Measurements from ENCODE around the gene USP17L25. TPM values are rescaled to one million over a fixed set of nuclear protein-coding genes. Genes with fewer than 3 reads are reported as not detected.
"Not testable (repeated sequence)": the region's sequence is repeated elsewhere in the genome, so short reads cannot be mapped to it uniquely, and the experiment has no call there.

USP17L25 gene, protein sequence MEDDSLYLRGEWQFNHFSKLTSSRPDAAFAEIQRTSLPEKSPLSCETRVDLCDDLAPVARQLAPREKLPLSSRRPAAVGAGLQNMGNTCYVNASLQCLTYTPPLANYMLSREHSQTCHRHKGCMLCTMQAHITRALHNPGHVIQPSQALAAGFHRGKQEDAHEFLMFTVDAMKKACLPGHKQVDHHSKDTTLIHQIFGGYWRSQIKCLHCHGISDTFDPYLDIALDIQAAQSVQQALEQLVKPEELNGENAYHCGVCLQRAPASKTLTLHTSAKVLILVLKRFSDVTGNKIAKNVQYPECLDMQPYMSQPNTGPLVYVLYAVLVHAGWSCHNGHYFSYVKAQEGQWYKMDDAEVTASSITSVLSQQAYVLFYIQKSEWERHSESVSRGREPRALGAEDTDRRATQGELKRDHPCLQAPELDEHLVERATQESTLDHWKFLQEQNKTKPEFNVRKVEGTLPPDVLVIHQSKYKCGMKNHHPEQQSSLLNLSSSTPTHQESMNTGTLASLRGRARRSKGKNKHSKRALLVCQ
- total RNA-seq = not detected

DNA sequence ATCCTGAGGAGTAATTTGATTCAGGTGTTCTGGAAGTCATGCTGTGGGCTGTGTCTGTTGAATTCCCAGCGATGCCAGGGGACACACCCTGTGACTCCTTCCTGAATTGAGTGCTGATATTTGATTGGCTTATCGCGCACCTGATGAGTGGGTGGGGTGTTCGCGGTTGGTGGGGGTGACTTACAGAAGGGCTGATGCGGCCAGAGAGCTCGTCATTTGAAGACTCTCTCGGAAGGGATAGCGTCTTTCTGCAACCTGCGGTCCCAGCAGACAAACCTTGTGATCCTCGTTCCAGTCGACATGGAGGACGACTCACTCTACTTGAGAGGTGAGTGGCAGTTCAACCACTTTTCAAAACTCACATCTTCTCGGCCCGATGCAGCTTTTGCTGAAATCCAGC, at the start of gene USP17L25:
TSS of gene USP17L25 (plus strand) at position 301 of the 400 bp plus-strand sequence. CDS start at position 301, 0 bp downstream.
- DNase-seq (ENCODE audit: low spot score in 2 of 2); H3K9me3 ChIP-seq; H3K27ac ChIP-seq; H3K4me1 ChIP-seq; H3K4me3 ChIP-seq; H3K27me3 ChIP-seq; H3K36me3 ChIP-seq; intact Hi-C loops (cut with DNase I): not testable (repeated sequence)

DNA sequence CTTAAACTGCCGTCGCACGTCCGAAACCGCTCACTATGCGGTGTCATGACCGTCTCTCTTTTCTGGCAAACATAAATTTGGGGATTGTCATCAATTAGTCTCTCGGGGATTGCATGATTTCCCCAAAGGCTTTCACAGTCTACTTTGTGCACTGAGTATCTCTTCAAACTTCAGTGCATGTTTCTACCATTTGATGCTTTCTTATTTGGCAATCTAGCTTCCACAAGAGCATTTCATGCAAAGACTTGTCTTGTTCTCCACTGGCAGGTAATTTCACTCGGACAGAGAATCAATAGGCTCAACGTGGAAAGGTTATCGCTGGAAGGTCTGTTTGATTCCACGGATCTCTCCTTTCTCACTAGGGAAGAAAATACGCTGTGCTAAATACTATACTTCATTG, 5.5 kb upstream of the USP17L25 start:
- H3K36me3 ChIP-seq; H3K4me1 ChIP-seq; H3K4me3 ChIP-seq; H3K9me3 ChIP-seq; H3K27me3 ChIP-seq; DNase-seq (ENCODE audit: low spot score in 2 of 2); intact Hi-C loops (cut with DNase I); H3K27ac ChIP-seq: not testable (repeated sequence)

GRCh38 chr4:9324865-9325264, 4.8 kb upstream of the USP17L25 start, which contains the start of gene USP17L24:
TSS of gene USP17L24 (plus strand) at chr4:9325165. CDS start at chr4:9325165, 0 bp downstream.
- H3K36me3 ChIP-seq; H3K27me3 ChIP-seq; DNase-seq (ENCODE audit: low spot score in 2 of 2); intact Hi-C loops (cut with DNase I); H3K4me3 ChIP-seq; H3K9me3 ChIP-seq; H3K27ac ChIP-seq; H3K4me1 ChIP-seq: not testable (repeated sequence)

DNA sequence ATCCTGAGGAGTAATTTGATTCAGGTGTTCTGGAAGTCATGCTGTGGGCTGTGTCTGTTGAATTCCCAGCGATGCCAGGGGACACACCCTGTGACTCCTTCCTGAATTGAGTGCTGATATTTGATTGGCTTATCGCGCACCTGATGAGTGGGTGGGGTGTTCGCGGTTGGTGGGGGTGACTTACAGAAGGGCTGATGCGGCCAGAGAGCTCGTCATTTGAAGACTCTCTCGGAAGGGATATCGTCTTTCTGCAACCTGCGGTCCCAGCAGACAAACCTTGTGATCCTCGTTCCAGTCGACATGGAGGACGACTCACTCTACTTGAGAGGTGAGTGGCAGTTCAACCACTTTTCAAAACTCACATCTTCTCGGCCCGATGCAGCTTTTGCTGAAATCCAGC, 4.6 kb downstream of the USP17L25 start, which contains the start of gene USP17L26:
TSS of gene USP17L26 (plus strand) at position 301 of the 400 bp plus-strand sequence. CDS start at position 301, 0 bp downstream.
- H3K4me3 ChIP-seq; DNase-seq (ENCODE audit: low spot score in 2 of 2); H3K4me1 ChIP-seq; H3K27ac ChIP-seq; intact Hi-C loops (cut with DNase I); H3K27me3 ChIP-seq; H3K9me3 ChIP-seq; H3K36me3 ChIP-seq: not testable (repeated sequence)

- H3K36me3 ChIP-seq; H3K4me1 ChIP-seq; H3K27ac ChIP-seq; H3K27me3 ChIP-seq; H3K9me3 ChIP-seq; H3K4me3 ChIP-seq; DNase-seq (ENCODE audit: low spot score in 2 of 2); intact Hi-C loops (cut with DNase I): not testable (repeated sequence)
Measured at GRCh38 chr4:9339103-9339502, 9.4 kb downstream of the USP17L25 start, which contains the start of gene USP17L5. TSS of gene USP17L5 (plus strand) at chr4:9339403. CDS start at chr4:9339403, 0 bp downstream.

GRCh38 chr4:9343848-9344247, 14.1 kb downstream of the USP17L25 start, which contains the start of gene USP17L27:
TSS of gene USP17L27 (plus strand) at chr4:9344148. CDS start at chr4:9344148, 0 bp downstream.
- intact Hi-C loops (cut with DNase I); DNase-seq (ENCODE audit: low spot score in 2 of 2); H3K9me3 ChIP-seq; H3K4me3 ChIP-seq; H3K27me3 ChIP-seq; H3K36me3 ChIP-seq; H3K27ac ChIP-seq; H3K4me1 ChIP-seq: not testable (repeated sequence)

DNA sequence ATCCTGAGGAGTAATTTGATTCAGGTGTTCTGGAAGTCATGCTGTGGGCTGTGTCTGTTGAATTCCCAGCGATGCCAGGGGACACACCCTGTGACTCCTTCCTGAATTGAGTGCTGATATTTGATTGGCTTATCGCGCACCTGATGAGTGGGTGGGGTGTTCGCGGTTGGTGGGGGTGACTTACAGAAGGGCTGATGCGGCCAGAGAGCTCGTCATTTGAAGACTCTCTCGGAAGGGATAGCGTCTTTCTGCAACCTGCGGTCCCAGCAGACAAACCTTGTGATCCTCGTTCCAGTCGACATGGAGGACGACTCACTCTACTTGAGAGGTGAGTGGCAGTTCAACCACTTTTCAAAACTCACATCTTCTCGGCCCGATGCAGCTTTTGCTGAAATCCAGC, 18.9 kb downstream of the USP17L25 start, which contains the start of gene USP17L28:
TSS of gene USP17L28 (plus strand) at position 301 of the 400 bp plus-strand sequence. CDS start at position 301, 0 bp downstream.
- H3K27me3 ChIP-seq; H3K27ac ChIP-seq; intact Hi-C loops (cut with DNase I); DNase-seq (ENCODE audit: low spot score in 2 of 2); H3K4me1 ChIP-seq; H3K36me3 ChIP-seq; H3K4me3 ChIP-seq; H3K9me3 ChIP-seq: not testable (repeated sequence)

- H3K4me1 ChIP-seq; H3K4me3 ChIP-seq; H3K9me3 ChIP-seq; H3K27me3 ChIP-seq; H3K36me3 ChIP-seq; H3K27ac ChIP-seq; DNase-seq (ENCODE audit: low spot score in 2 of 2); intact Hi-C loops (cut with DNase I): not testable (repeated sequence)
Measured at GRCh38 chr4:9350866-9351265, 21.2 kb downstream of the USP17L25 start.

DNA sequence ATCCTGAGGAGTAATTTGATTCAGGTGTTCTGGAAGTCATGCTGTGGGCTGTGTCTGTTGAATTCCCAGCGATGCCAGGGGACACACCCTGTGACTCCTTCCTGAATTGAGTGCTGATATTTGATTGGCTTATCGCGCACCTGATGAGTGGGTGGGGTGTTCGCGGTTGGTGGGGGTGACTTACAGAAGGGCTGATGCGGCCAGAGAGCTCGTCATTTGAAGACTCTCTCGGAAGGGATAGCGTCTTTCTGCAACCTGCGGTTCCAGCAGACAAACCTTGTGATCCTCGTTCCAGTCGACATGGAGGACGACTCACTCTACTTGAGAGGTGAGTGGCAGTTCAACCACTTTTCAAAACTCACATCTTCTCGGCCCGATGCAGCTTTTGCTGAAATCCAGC, 23.6 kb downstream of the USP17L25 start, which contains the start of gene USP17L29:
TSS of gene USP17L29 (plus strand) at position 301 of the 400 bp plus-strand sequence. CDS start at position 301, 0 bp downstream.
- H3K27me3 ChIP-seq; H3K36me3 ChIP-seq; H3K9me3 ChIP-seq; H3K4me1 ChIP-seq; intact Hi-C loops (cut with DNase I); DNase-seq (ENCODE audit: low spot score in 2 of 2); H3K27ac ChIP-seq; H3K4me3 ChIP-seq: not testable (repeated sequence)

- H3K27ac ChIP-seq; H3K4me1 ChIP-seq; H3K9me3 ChIP-seq; H3K4me3 ChIP-seq; H3K27me3 ChIP-seq; H3K36me3 ChIP-seq; DNase-seq (ENCODE audit: low spot score in 2 of 2); intact Hi-C loops (cut with DNase I): not testable (repeated sequence)
Measured at GRCh38 chr4:9362829-9363228, 33.1 kb downstream of the USP17L25 start, which contains the start of gene USP17L30. TSS of gene USP17L30 (plus strand) at chr4:9363129. CDS start at chr4:9363129, 0 bp downstream.

DNA sequence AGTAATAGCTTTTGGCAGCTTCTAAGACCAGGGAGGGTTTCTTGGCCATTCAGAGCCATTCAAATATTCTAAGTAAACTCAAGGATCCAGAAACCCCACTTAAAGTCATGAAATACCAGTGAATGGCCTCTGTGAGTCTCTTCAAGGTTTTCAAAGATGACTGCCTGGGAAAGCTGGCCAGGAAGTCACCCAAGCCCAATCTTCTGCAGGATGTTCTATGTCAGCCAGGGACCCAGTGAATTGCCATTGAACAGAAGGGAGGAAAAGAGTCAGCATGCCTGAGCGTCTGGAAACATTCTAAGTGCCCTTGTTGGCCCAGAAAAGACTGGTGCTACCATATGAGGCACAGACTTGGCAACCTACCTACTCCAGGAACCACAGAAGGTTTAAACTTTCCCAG, 50.2 kb downstream of the USP17L25 start:
- intact Hi-C loops (cut with DNase I); H3K27ac ChIP-seq; DNase-seq (ENCODE audit: low spot score in 2 of 2); H3K4me1 ChIP-seq; H3K36me3 ChIP-seq; H3K9me3 ChIP-seq; H3K4me3 ChIP-seq; H3K27me3 ChIP-seq: not testable (repeated sequence)
